Stimulated activated CD4-positive, alpha-beta T cell treated with anti-CD3 and anti-CD28 coated beads, Interleukin-12 subunit alpha, Interleukin-12 subunit beta, amount 100 ng/mL, for 24 hours (primary cell): ENCODE results near the gene DGCR8.
A peak's percentile ranks its signal among the peaks of the same experiment; 100 is the strongest.
"Not testable (repeated sequence)": the region's sequence is repeated elsewhere in the genome, so short reads cannot be mapped to it uniquely, and the experiment has no call there.

Experiments used
- DNase-seq, 2 experiments: peaks; one replicate each; pipeline ENCODE4 v3.0.0-alpha.2; 2020; ENCODE audit warnings: low read depth in 2 of 2

The DGCR8 gene

DNA sequence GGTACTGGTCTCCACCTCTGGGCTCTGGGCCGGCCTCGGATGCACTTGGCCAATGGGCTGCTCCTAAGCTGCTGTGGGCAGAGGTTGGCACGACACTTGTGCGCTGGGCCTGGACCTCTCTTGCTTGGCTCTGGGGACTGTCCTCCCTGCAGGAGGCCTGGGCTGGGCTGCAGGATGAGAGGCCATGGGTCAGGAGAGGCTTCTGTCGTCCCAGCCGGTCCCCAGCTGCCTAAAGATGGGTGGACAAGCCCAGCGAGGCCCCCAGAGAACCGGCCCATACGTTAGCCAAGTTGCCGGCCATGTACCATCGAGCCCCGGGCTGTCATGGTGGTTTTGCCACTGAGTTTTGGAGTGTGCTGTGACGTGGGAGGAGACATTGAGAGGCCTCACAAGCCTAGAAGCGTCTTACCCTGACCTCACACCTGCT is 72.4 kb downstream of the DGCR8 start:
- no peak for DNase-seq

DNA sequence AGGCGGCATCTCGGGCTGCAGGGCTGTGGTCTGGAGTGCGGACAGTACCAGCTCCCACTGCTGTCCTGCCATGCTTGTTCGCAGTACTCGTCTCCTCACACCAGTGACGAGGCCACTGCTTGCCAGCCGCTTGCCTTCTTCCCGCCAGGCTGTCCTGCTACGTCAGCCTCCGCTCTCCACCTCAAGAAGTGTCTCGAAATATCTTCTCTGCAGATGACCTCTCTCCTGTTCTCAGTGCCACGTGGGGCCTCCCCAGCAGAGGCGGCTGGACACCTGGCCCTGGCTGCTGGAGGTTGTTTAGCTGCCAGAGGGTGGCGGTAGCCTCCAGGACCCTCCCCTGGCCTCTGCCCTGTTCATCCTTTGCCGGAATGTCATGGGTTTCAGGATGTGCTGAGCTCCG is 73.9 kb downstream of the DGCR8 start:
- DNase-seq, result no peak

DNA sequence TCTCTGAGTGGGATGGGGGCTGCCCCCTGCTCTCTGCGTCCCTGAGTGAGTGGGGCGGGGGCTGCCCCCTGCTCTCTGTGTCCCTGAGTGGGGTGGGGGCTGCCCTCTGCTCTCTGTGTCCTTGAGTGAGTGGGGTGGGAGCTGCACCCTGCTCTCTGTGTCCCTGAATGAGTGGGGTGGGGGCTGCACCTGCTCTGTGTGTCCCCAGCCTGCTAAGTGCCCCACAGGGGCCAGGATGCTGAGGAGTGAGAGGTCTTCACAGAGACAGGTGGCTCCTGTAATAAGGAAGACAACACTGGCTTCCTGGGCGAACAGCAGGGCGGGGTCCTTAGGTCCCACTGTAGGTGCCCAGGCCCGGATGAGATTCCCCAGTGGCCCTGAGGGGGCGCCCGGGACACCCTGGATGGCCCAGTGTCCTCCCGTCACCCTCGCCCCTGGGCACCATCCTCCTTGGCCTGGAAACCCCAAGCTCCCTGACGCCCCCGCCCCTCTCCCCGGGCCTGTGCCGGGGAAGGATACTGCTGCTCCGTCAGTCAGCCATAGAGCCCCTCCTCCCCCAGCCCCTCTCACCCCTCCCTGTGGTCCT is 74.7 kb downstream of the DGCR8 start:
- DNase-seq, result no peak

DNA sequence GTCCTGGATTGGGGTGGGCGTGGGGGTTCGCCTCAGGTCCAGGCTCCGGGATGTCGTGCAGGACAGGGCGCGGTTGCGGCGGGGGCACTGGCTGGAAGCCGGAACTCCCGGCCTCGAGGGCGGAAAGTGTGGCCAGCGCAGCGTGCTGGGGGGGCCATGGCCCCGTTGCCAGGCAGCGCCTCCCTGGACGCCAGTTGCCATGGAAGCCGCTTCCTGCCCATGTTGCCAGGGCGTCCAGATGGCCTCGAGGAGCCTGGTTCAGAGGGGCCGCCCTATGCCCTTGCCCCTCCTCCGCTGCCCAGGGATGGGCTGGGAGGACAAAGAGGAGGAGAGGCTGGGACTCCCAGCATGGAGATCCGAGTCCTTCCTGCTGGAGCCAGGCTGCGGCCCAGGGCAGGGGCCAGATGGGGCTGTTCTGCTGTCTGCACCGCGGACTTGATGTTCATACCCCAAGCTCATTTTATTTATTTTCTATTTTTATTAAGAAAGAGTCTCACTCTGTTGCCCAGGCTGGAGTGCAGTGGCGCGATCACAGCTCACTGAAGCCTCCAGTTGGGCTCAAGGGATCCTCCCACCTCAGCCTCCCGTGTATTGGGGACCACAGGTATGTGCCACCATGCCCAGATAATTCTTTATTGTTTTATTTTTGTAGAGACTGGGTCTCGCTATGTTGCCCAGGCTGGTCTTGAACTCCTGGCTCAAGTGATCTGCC is 75.4 kb downstream of the DGCR8 start:
- no peak for DNase-seq

DNA sequence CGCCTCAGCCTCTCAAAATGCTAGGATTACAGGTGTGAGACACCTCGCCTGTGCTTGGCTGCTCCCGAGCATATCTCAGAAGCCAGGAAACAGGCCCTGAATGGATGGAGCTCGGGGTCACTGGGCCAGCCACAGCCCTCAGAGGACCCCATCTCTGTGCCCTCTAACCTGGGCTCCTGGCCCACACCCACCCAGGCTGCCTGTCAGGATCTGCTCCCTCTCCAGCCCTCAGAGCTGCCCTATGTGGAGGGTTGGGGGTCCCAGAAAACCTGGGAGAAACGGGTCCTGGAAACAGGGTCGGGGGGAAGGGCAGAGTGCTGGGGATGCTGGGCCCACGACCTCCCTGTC is 76.0 kb downstream of the DGCR8 start:
- DNase-seq, result no peak

DNA sequence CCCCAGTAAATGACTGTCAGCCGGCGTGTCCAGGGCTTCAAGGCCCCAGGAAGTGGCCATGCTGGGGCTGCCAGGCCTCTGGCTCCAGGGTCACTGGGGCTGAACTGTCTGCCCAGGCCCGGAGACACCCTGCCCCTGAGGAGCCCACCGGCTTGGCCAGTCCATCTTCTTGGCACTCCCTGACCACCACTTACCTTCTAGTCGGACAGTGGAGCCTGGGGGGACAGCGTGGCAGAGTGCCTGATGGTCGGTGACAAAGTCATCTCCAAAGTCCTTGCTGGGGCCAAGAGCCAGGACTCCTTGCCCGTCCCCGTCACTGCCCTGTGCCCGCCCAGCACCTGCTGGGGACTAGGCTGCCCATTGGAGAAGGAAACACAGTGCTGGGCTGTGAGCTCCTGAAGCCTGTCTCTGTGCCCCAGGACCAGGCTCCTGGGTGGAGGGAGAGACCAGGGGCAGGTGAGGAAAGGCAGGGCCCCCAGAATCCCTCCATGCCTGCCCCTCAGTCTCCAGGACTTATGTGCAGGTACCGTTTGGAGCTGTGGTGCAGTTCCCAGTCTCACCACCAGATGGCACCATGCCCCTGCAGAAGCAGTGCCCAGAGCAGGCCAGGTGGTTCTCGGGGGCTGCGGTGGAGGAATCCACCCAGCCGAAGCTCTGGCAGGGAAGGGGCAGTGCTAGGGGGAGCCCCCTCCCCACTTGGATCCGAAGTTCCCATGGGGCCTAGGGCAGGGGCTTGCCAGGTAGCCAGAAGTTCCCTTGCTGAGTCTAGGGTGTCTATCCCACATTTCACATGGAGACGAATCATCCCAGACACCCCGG is 76.8 kb downstream of the DGCR8 start:
- DNase-seq, result peak; percentile 79 to 89

DNA sequence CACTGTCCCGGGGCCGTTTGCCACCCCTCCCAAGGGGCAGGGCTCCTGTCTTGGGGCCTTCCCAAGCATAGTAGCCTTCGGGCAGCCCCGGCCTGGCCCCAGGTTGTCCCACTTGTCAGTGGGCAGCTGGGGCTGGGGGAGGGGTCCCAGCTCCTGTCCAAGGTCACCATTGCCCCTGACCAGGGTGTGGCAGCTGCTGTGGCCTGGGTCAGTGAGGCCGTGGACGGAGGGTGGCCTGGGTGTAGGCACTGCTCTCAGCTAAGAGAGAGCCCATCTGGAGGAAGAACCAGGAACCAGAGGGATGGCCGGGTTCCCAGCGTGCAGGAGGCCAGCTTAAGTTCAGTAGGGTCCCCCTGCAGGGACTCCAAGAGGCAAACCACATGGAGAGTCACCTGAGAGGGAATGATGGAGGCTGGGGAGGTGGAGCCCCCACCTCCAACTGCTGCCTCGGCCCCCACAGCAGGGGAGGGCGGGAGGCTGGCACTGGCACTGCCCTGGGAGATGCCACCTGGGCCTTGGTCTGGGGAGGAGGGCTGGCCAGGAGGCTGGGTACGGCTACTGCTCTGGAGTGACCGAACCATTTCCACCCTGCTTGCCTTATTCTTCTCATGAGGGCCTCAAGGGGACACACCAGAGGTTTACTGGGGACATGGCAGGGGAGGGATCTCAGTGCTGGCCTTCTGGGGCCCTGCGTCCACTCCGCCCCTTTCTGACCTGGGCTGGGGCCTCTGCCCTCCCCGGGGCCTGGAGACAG is 77.6 kb downstream of the DGCR8 start:
- no peak for DNase-seq

DNA sequence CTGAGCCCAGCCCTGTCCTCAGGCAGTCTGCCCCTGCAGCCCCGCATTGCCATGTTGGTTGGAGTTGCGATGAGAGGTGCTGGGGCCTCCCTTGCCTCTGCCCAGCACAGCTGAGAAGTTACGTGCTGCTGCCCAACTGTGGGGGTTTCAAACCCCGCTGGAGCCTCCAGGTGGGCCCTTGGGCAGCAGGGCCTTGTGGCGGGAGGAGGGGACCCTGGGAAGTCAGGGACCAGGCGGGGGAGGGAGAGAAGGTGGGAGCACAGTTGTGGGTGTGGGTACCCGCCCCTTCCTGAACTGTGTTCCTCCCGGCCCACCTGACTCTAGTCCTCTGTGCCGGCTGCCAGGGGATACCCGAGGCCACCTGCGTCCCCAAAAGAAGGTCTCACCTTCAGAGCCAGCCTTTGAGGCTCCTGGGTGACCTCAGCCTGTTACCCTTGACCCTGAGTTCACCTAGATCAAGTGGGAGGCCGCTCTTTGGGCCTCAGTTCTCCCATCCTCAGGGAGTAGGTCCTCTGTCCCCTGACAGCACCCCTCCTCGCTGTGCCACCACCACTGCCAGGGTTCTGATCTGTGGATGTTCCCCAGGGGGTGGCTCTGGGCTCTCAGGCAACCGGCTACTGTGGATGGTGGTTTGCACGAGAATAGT is 78.5 kb downstream of the DGCR8 start:
- no peak for DNase-seq

DNA sequence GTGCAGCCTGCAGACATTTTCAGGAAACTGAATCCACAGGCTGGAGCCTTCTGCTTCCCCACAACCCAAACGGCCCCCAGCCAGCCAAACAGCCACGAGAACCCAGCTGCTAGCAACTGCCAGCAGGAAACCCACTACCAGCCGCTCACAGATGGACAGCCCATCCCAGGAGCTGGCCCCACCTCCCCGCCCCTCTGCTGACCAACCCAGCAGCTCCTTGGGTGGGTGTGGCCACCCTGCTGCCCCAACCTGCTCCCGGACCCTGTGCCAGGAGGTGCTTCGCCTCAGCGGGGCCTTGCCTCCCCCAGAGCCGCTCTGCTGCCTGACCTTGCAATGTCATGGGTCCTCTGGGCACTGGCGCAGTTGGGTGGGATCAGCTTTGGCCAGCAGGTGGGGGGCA is 79.0 kb downstream of the DGCR8 start:
- no peak for DNase-seq

DNA sequence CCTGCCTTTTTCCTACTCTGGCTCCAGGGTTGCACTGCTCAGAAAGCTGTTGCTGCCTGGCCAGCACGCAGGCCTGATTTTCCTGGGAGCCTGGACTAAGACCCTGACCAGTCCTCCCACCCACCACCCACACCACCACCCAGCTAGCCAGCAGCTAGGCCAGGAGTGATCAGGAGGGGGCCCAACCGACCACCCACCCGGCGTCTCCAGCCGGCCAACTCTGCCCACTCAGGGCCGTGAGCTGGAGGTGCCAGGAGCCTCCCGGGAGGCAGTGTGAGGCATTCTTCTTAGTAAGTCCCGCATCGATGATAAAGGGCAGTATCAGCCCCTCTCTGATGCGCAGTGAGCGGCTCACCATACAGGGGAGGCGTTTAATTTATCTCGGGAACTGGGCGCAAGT is 79.5 kb downstream of the DGCR8 start:
- not testable (repeated sequence) for DNase-seq

DNA sequence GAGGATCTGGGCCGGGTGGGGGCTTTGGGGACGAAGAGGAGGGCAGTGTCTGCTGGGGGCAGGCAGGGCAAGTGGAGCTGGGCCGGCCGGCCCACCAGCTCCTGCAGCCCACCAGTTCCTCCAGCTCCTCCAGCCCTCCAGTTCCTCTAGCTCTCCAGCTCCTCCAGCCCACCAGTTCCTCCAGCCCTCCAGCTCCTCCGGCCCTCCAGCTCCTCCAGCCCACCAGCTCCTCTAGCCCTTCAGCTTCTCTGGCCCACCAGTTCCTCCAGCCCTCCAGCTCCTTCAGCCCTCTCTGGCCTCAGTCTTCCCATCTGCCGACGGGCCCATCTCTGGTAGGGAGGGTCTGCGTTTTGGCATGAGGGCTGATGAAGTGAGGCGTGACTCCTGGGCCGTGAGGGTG is 80.0 kb downstream of the DGCR8 start:
- no peak for DNase-seq
